ENCODE data around the gene RXRA.

The RXRA gene

DNA sequence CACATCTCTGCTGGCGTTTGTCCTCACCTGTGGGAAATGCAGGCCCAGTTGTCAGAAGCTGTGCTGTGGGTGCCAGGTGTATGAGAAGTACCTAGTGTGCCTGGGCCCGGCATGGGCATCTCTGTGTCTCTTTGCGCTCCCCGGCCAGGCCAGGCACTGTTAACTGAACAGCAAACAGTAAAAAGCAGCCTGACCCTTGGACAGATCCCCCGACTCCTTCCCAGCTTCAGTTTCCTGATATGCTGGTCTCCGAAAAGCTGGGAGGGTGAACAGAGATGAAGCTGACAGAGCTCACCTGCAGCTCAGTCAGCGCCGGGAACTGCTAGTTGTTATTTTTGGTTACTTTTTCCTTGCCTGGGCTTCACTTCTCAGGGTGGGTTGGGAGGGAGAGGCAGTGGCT lies 28.9 kb downstream of the RXRA start:
- no peak overlapping the region for H3K4me3 ChIP-seq (ENCODE audit: control insufficient read depth in 1 of 7, extremely low read depth in 1 of 7, insufficient read depth in 4 of 7, low read depth in 2 of 7, low read length in 6 of 7)
- H3K27me3 ChIP-seq (replicated peaks in 2 of 5; ENCODE audit: control insufficient read depth in 4 of 5, insufficient read depth in 5 of 5, low read length in 4 of 5): no peaks in the 10 kb centered on the region
- POLR2A ChIA-PET: no interaction called here
- CTCF ChIA-PET: interaction anchor here (0.9 to 3.2 kb wide), 3 partner anchors 10 to 49 kb away, joined by 3 to 13 read pairs (median 4); no protein-coding TSS in a partner anchor
- peaks cover 0 to 47% (median 41%) of the 10 kb centered on the region in 4 experiments for H3K4me1 ChIP-seq (ENCODE audit: control extremely low read depth in 1 of 4, control insufficient read depth in 4 of 4, insufficient read depth in 4 of 4, low read length in 3 of 4)
- DNase-seq: no peak
- H3K36me3 ChIP-seq (ENCODE audit: control insufficient read depth in 4 of 4, insufficient read depth in 4 of 4, low read length in 3 of 4): no peaks in the 10 kb centered on the region
- no peak overlapping the region for H3K27ac ChIP-seq (ENCODE audit: insufficient read depth in 1 of 2, low read depth in 1 of 2, low read length in 2 of 2, poor library complexity in 1 of 2, severe bottlenecking in 2 of 2)
- WGBS (ENCODE audit: insufficient coverage): 98% methylated on average over 6 of the region's 8 CpGs
- H3K9me3 ChIP-seq (ENCODE audit: control extremely low read depth in 1 of 5, control insufficient read depth in 4 of 5, insufficient read depth in 2 of 5, low read depth in 1 of 5, low read length in 4 of 5): no peaks in the 10 kb centered on the region

DNA sequence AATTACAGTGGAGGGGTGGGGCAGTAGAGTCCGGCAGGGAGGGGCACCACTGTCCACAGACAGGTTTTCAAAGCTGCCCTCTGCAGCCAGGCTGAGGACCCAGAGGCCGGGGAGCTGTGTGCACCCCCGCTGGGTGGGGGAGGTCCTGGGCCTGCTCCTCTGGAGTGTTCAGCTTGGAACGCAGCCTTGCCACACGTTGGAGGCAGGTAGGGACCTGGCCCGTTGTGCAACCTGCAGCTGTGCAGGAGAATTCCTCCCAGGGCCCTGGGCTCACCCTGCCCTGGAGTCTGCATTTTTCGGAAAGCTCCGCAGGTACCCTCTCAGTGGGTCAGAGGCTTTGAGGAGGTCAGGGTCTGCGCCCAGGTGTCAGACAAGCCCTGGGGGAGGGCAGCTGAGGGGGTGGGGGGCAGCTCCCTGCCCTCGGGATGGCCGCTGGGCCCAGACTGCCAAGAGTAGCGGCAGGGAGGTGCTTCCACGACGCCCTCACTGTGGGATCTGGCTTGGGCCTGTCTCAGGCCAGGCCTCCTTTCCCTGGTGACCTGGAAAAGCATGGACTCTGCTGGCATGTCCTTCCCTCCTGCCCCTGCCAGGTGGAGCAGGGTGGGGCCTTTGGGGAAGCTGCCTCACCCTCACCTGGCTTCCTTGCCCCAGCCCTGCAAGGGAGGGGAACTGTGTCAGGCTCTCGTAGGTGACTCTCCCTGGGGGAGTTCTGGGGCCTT lies 29.5 kb downstream of the RXRA start:
- ChIA-PET POLR2A (no interaction called here), CTCF (interaction anchor here (0.9 to 3.2 kb wide), 3 partner anchors 11 to 48 kb away, joined by 3 to 13 read pairs (median 4); no protein-coding TSS in a partner anchor)
- Histone ChIP-seq H3K4me1 (ENCODE audit: control extremely low read depth in 1 of 4, control insufficient read depth in 4 of 4, insufficient read depth in 4 of 4, low read length in 3 of 4) (peaks cover 0 to 51% (median 44%) of the 10 kb centered on the region in 4 experiments), H3K4me3 (ENCODE audit: control insufficient read depth in 1 of 7, extremely low read depth in 1 of 7, insufficient read depth in 4 of 7, low read depth in 2 of 7, low read length in 6 of 7) (no peak overlapping the region), H3K27ac (ENCODE audit: insufficient read depth in 1 of 2, low read depth in 1 of 2, low read length in 2 of 2, poor library complexity in 1 of 2, severe bottlenecking in 2 of 2) (no peak overlapping the region), H3K36me3 (ENCODE audit: control insufficient read depth in 4 of 4, insufficient read depth in 4 of 4, low read length in 3 of 4) (no peaks in the 10 kb centered on the region), H3K27me3 (replicated peaks in 2 of 5; ENCODE audit: control insufficient read depth in 4 of 5, insufficient read depth in 5 of 5, low read length in 4 of 5) (no peaks in the 10 kb centered on the region), H3K9me3 (ENCODE audit: control extremely low read depth in 1 of 5, control insufficient read depth in 4 of 5, insufficient read depth in 2 of 5, low read depth in 1 of 5, low read length in 4 of 5) (no peaks in the 10 kb centered on the region)
- no peak for DNase-seq
- WGBS (ENCODE audit: insufficient coverage): 97% methylated on average over 15 of the region's 15 CpGs

DNA sequence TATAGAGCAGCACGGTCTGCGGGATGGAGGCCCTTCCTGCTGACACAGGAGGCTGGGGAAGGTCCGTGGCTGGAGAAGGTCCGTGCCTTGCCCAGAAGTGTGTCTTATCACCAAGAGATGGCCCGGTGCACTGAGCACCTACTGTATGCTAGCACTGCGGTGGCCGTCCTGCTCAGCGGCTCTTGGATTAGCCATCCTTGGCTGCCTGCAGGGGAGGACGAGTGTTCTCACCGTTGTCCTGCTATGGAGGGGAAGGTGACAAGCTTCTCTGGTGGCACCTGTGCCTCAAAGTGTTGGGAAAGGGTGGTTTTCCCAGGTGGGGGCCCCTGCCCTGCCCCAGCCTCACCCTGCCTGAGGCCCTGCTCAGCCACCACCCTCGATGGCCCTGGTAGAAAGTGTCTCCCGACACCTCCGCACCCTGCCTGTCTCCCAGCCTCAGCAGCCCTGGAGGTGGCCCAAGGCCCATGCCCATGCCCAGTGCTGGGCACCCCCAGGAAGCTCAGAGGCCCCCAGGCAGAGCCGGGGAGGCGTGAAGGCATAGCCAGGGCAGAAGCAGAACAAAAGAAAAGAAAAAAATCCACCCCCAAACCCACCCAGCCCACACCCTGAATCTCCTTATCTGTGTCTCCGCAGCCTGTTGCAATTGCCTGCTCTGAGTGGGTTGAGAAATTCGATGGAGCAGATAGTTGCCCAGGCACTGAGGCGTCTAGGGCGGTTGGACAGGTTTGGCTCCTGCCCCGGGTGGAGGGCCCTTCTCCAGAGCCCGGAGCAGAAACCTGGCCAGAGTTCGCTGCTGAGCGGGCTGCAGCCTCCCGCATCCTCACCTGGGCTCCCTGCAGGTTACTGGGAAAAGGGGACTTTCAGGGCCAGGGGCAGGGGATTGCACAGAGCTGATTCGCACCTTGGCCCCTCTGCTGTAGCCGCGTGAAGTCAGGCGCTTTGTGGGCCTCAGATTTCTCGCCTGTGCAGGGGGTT lies 30.5 kb downstream of the RXRA start:
- WGBS (ENCODE audit: insufficient coverage): 79% methylated on average over 26 of the region's 29 CpGs

DNA sequence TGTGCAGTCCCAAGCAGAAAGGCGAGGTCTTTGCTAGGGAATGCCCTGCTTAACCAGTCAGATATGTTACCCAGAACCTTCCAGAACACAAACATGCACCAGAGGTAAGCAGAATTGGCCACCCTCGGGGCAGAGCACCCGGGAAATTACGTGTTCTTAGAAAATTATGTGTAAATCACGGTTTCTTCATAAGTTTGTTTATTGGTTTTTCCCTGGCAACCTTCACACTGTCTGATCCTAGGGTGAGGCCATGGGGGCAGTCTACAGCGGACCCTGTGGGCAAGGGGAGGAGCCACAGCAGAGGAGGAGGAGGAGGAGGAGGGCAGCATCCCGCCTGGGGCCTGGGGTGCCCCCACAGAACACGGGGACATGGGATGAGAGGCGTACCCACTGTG lies 31.4 kb downstream of the RXRA start:
- Histone ChIP-seq H3K9me3 (ENCODE audit: control extremely low read depth in 1 of 5, control insufficient read depth in 4 of 5, insufficient read depth in 2 of 5, low read depth in 1 of 5, low read length in 4 of 5) (no peaks in the 10 kb centered on the region), H3K4me3 (ENCODE audit: control insufficient read depth in 1 of 7, extremely low read depth in 1 of 7, insufficient read depth in 4 of 7, low read depth in 2 of 7, low read length in 6 of 7) (no peak overlapping the region), H3K27ac (ENCODE audit: insufficient read depth in 1 of 2, low read depth in 1 of 2, low read length in 2 of 2, poor library complexity in 1 of 2, severe bottlenecking in 2 of 2) (no peak overlapping the region), H3K27me3 (replicated peaks in 2 of 5; ENCODE audit: control insufficient read depth in 4 of 5, insufficient read depth in 5 of 5, low read length in 4 of 5) (no peaks in the 10 kb centered on the region), H3K4me1 (ENCODE audit: control extremely low read depth in 1 of 4, control insufficient read depth in 4 of 4, insufficient read depth in 4 of 4, low read length in 3 of 4) (peaks cover 0 to 52% (median 45%) of the 10 kb centered on the region in 4 experiments), H3K36me3 (ENCODE audit: control insufficient read depth in 4 of 4, insufficient read depth in 4 of 4, low read length in 3 of 4) (no peaks in the 10 kb centered on the region)
- no peak for DNase-seq
- 95% methylated on average over 7 of the region's 9 CpGs for WGBS (ENCODE audit: insufficient coverage)
- CTCF ChIA-PET: interaction anchor here (1.4 kb wide), 1 partner anchor 22 kb away, joined by 3 read pairs; no protein-coding TSS in a partner anchor
- POLR2A ChIA-PET: no interaction called here

More for the DNA sequence above, 30.5 kb downstream of the RXRA start:
- Histone ChIP-seq H3K27me3 (replicated peaks in 2 of 5; ENCODE audit: control insufficient read depth in 4 of 5, insufficient read depth in 5 of 5, low read length in 4 of 5) (no peaks in the 10 kb centered on the region), H3K4me3 (ENCODE audit: control insufficient read depth in 1 of 7, extremely low read depth in 1 of 7, insufficient read depth in 4 of 7, low read depth in 2 of 7, low read length in 6 of 7) (peak overlapping the region in 1 of 7 experiments; percentile 26), H3K9me3 (ENCODE audit: control extremely low read depth in 1 of 5, control insufficient read depth in 4 of 5, insufficient read depth in 2 of 5, low read depth in 1 of 5, low read length in 4 of 5) (no peaks in the 10 kb centered on the region), H3K36me3 (ENCODE audit: control insufficient read depth in 4 of 4, insufficient read depth in 4 of 4, low read length in 3 of 4) (no peaks in the 10 kb centered on the region), H3K27ac (ENCODE audit: insufficient read depth in 1 of 2, low read depth in 1 of 2, low read length in 2 of 2, poor library complexity in 1 of 2, severe bottlenecking in 2 of 2) (peak overlapping the region in 1 of 2 experiments; percentile 2), H3K4me1 (ENCODE audit: control extremely low read depth in 1 of 4, control insufficient read depth in 4 of 4, insufficient read depth in 4 of 4, low read length in 3 of 4) (peaks cover 0 to 52% (median 45%) of the 10 kb centered on the region in 4 experiments)
- CTCF ChIA-PET: interaction anchor here (1.4 kb wide), 1 partner anchor 16 kb away, joined by 4 read pairs; no protein-coding TSS in a partner anchor
- POLR2A ChIA-PET: no interaction called here
- peak; percentile 72 to 93 (median 85) for DNase-seq

DNA sequence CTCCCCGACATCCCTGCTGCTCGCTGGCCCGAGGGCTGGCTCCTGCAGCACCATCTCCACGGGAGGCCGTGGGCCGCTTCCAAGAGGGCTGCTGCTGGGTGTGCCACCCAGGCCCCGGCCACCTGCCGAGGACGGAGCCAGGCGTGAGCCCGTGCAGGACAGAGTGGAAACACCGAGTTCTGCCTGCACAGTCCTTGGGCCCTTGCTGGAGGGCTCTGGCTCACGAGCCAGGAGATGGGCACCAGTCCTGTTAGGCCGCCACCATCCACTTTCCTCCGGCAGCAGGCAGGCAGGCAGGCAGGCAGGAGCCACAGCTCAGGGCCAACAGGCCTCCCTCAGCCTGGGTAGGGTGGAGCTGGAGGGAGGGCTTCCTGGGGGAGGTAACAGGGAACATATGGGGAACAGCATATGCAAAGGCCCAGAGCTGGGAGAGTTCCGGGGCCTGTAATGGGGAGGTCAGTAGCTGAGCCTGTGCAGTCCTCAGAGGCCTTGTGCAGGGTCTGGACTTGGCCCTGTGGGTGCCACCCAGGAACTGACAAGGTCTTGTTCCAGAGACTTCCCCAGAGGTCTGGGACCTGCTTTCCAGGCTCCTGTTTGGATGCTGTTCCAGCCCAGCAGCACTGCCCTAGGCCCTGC lies 31.9 kb downstream of the RXRA start:
- CTCF ChIA-PET: interaction anchor here (0.9 to 1.8 kb wide), 4 partner anchors 9 to 85 kb away, joined by 3 to 7 read pairs (median 3); no protein-coding TSS in a partner anchor
- no peak for DNase-seq
- H3K36me3 ChIP-seq (ENCODE audit: control insufficient read depth in 4 of 4, insufficient read depth in 4 of 4, low read length in 3 of 4): no peaks in the 10 kb centered on the region
- peaks cover 0 to 52% (median 45%) of the 10 kb centered on the region in 4 experiments for H3K4me1 ChIP-seq (ENCODE audit: control extremely low read depth in 1 of 4, control insufficient read depth in 4 of 4, insufficient read depth in 4 of 4, low read length in 3 of 4)
- POLR2A ChIA-PET: no interaction called here
- no peaks in the 10 kb centered on the region for H3K27me3 ChIP-seq (replicated peaks in 2 of 5; ENCODE audit: control insufficient read depth in 4 of 5, insufficient read depth in 5 of 5, low read length in 4 of 5)
- H3K9me3 ChIP-seq (ENCODE audit: control extremely low read depth in 1 of 5, control insufficient read depth in 4 of 5, insufficient read depth in 2 of 5, low read depth in 1 of 5, low read length in 4 of 5): no peaks in the 10 kb centered on the region
- 97% methylated on average over 14 of the region's 16 CpGs for WGBS (ENCODE audit: insufficient coverage)
- no peak overlapping the region for H3K4me3 ChIP-seq (ENCODE audit: control insufficient read depth in 1 of 7, extremely low read depth in 1 of 7, insufficient read depth in 4 of 7, low read depth in 2 of 7, low read length in 6 of 7)
- no peak overlapping the region for H3K27ac ChIP-seq (ENCODE audit: insufficient read depth in 1 of 2, low read depth in 1 of 2, low read length in 2 of 2, poor library complexity in 1 of 2, severe bottlenecking in 2 of 2)

DNA sequence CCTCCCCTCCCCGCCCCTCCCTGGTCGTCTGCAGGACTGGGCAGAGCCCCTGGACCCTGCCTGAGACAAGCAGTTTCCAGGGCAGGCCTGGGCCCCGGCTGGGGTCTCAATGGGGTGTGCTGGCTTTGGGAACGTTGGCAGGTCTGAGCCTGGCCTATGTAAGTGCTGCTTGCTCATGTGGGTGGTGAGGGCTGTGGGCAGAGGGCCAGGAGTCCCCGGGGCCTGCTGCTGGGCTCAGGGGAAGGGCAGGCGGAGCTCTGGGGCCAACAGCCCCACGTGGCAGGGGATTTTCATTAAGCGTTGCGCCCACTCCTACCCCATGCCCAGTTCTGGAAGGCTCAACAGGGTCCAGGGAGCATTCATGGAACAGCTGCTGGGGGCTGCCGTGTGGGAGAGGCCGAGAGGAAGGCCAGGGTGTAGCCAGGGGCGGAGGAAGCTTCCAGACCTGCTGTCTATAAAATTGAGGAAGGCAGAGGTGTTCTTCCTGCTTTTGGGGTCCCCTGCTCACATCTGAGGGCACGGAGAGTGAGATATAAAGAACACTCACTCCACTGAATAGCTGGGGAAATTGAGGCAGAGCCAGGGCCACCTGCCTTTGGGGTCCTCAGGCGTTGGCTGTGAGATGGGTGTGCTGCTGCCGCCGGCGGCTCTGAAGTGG lies 32.5 kb downstream of the RXRA start:
- H3K27ac ChIP-seq (ENCODE audit: insufficient read depth in 1 of 2, low read depth in 1 of 2, low read length in 2 of 2, poor library complexity in 1 of 2, severe bottlenecking in 2 of 2): no peak overlapping the region
- CTCF ChIA-PET: interaction anchor here (0.9 to 1.8 kb wide), 4 partner anchors 10 to 84 kb away, joined by 3 to 7 read pairs (median 3); no protein-coding TSS in a partner anchor

More for the DNA sequence above, 32.5 kb downstream of the RXRA start:
- POLR2A ChIA-PET: no interaction called here
- no peaks in the 10 kb centered on the region for H3K9me3 ChIP-seq (ENCODE audit: control extremely low read depth in 1 of 5, control insufficient read depth in 4 of 5, insufficient read depth in 2 of 5, low read depth in 1 of 5, low read length in 4 of 5)
- WGBS (ENCODE audit: insufficient coverage): 69% methylated on average over 14 of the region's 17 CpGs
- H3K27me3 ChIP-seq (replicated peaks in 2 of 5; ENCODE audit: control insufficient read depth in 4 of 5, insufficient read depth in 5 of 5, low read length in 4 of 5): no peaks in the 10 kb centered on the region
- no peak for DNase-seq
- H3K4me3 ChIP-seq (ENCODE audit: control insufficient read depth in 1 of 7, extremely low read depth in 1 of 7, insufficient read depth in 4 of 7, low read depth in 2 of 7, low read length in 6 of 7): no peak overlapping the region
- no peaks in the 10 kb centered on the region for H3K36me3 ChIP-seq (ENCODE audit: control insufficient read depth in 4 of 4, insufficient read depth in 4 of 4, low read length in 3 of 4)
- H3K4me1 ChIP-seq (ENCODE audit: control extremely low read depth in 1 of 4, control insufficient read depth in 4 of 4, insufficient read depth in 4 of 4, low read length in 3 of 4): peaks cover 0 to 52% (median 45%) of the 10 kb centered on the region in 4 experiments

Data from common myeloid progenitor, CD34-positive (primary cell).